ENCODE results near the gene SOD2. TPM values are rescaled to one million over a fixed set of nuclear protein-coding genes. Genes with fewer than 3 reads are reported as not detected.
"Not testable (repeated sequence)": the region's sequence is repeated elsewhere in the genome, so short reads cannot be mapped to it uniquely, and the experiment has no call there.

Gene SOD2
- total RNA-seq, 2 experiments from 2014 or later, result 59.1 to 66.4 TPM

- H3K27me3 Mint-ChIP-seq (ENCODE audit: low read depth); POLR2A ChIA-PET; H3K36me3 Mint-ChIP-seq (ENCODE audit: low read depth); H3K27ac Mint-ChIP-seq; DNase-seq; H3K4me1 Mint-ChIP-seq (ENCODE audit: low read depth); H3K9me3 Mint-ChIP-seq (ENCODE audit: insufficient read depth); ATAC-seq; H3K4me3 Mint-ChIP-seq: not testable (repeated sequence)
- CTCF ChIA-PET, result interaction anchor here (1.0 kb wide), 1 partner anchor 9 kb away, joined by 3 read pairs; no protein-coding TSS in a partner anchor
These were observed 29.6 kb downstream of the SOD2 start for GRCh38 chr6:159663368-159663889.

GRCh38 chr6:159661977-159662376, 31.1 kb downstream of the SOD2 start:
- H3K9me3 Mint-ChIP-seq (ENCODE audit: insufficient read depth); H3K27ac Mint-ChIP-seq; CTCF ChIA-PET; POLR2A ChIA-PET; ATAC-seq; H3K27me3 Mint-ChIP-seq (ENCODE audit: low read depth); DNase-seq; H3K36me3 Mint-ChIP-seq (ENCODE audit: low read depth); H3K4me3 Mint-ChIP-seq; H3K4me1 Mint-ChIP-seq (ENCODE audit: low read depth): not testable (repeated sequence)

- no peak overlapping the region for H3K27ac Mint-ChIP-seq
- peaks cover 7% of the 10 kb centered on the region for H3K9me3 Mint-ChIP-seq (ENCODE audit: insufficient read depth)
- DNase-seq (no peak), ATAC-seq (no peak)
- H3K4me3 Mint-ChIP-seq, result no peak overlapping the region
- H3K27me3 Mint-ChIP-seq (ENCODE audit: low read depth), result peaks cover 2% of the 10 kb centered on the region
- no peaks in the 10 kb centered on the region for H3K36me3 Mint-ChIP-seq (ENCODE audit: low read depth)
- CTCF ChIA-PET, result interaction anchor here (1.0 to 3.6 kb wide), 14 partner anchors 14 to 488 kb away, joined by 3 to 31 read pairs (median 4); no protein-coding TSS in a partner anchor
- no peaks in the 10 kb centered on the region for H3K4me1 Mint-ChIP-seq (ENCODE audit: low read depth)
- POLR2A ChIA-PET, result no interaction called here
These were observed 37.5 kb downstream of the SOD2 start for GRCh38 chr6:159655409-159655988.

- H3K36me3 Mint-ChIP-seq (ENCODE audit: low read depth), result no peaks in the 10 kb centered on the region
- peaks cover 2% of the 10 kb centered on the region for H3K27me3 Mint-ChIP-seq (ENCODE audit: low read depth)
- ATAC-seq (no peak), DNase-seq (no peak)
- peaks cover 7% of the 10 kb centered on the region for H3K9me3 Mint-ChIP-seq (ENCODE audit: insufficient read depth)
- ChIA-PET CTCF (interaction anchor here (0.6 to 3.6 kb wide), 20 partner anchors 8 to 487 kb away, joined by 3 to 31 read pairs (median 4); no protein-coding TSS in a partner anchor), POLR2A (no interaction called here)
- no peak overlapping the region for H3K4me3 Mint-ChIP-seq
- H3K27ac Mint-ChIP-seq, result no peak overlapping the region
- no peaks in the 10 kb centered on the region for H3K4me1 Mint-ChIP-seq (ENCODE audit: low read depth)
These were observed 38.5 kb downstream of the SOD2 start for GRCh38 chr6:159654483-159655098.

GRCh38 chr6:159650314-159650713, 42.7 kb downstream of the SOD2 start:
- Mint-ChIP-seq H3K4me3 (no peak overlapping the region), H3K4me1 (ENCODE audit: low read depth) (peaks cover 1% of the 10 kb centered on the region), H3K36me3 (ENCODE audit: low read depth) (no peaks in the 10 kb centered on the region), H3K9me3 (ENCODE audit: insufficient read depth) (no peaks in the 10 kb centered on the region), H3K27me3 (ENCODE audit: low read depth) (no peaks in the 10 kb centered on the region), H3K27ac (no peak overlapping the region)
- ATAC-seq (no peak), DNase-seq (no peak)
- CTCF ChIA-PET, result interaction anchor here (1.5 kb wide), 1 partner anchor 17 kb away, joined by 3 read pairs; no protein-coding TSS in a partner anchor
- POLR2A ChIA-PET, result no interaction called here

- peaks cover 1% of the 10 kb centered on the region for H3K4me1 Mint-ChIP-seq (ENCODE audit: low read depth)
- ATAC-seq (no peak), DNase-seq (no peak)
- H3K27me3 Mint-ChIP-seq (ENCODE audit: low read depth), result no peaks in the 10 kb centered on the region
- no peak overlapping the region for H3K4me3 Mint-ChIP-seq
- no peak overlapping the region for H3K27ac Mint-ChIP-seq
- CTCF ChIA-PET, result no interaction called here
- POLR2A ChIA-PET, result no interaction called here
- no peaks in the 10 kb centered on the region for H3K36me3 Mint-ChIP-seq (ENCODE audit: low read depth)
- H3K9me3 Mint-ChIP-seq (ENCODE audit: insufficient read depth), result no peaks in the 10 kb centered on the region
These were observed 43.6 kb downstream of the SOD2 start for GRCh38 chr6:159649441-159649840.

- Mint-ChIP-seq H3K36me3 (ENCODE audit: low read depth) (no peaks in the 10 kb centered on the region), H3K9me3 (ENCODE audit: insufficient read depth) (no peaks in the 10 kb centered on the region), H3K27ac (no peak overlapping the region), H3K4me1 (ENCODE audit: low read depth) (peaks cover 1% of the 10 kb centered on the region), H3K4me3 (no peak overlapping the region), H3K27me3 (ENCODE audit: low read depth) (no peaks in the 10 kb centered on the region)
- CTCF ChIA-PET, result interaction anchor here (0.7 to 1.1 kb wide), 2 partner anchors 8 to 11 kb away, joined by 3 read pairs; no protein-coding TSS in a partner anchor
- POLR2A ChIA-PET, result interaction anchor here (0.6 kb wide), 1 partner anchor 217 kb away, joined by 3 read pairs; no protein-coding TSS in a partner anchor
- ATAC-seq (no peak), DNase-seq (no peak)
These were observed 46.3 kb downstream of the SOD2 start for GRCh38 chr6:159646733-159647132.

GRCh38 chr6:159646116-159646515, 46.9 kb downstream of the SOD2 start:
- Mint-ChIP-seq H3K4me1 (ENCODE audit: low read depth) (peaks cover 1% of the 10 kb centered on the region), H3K27me3 (ENCODE audit: low read depth) (no peaks in the 10 kb centered on the region), H3K9me3 (ENCODE audit: insufficient read depth) (no peaks in the 10 kb centered on the region), H3K4me3 (no peak overlapping the region), H3K27ac (no peak overlapping the region), H3K36me3 (ENCODE audit: low read depth) (no peaks in the 10 kb centered on the region)
- no peak for ATAC-seq
- DNase-seq, result no peak
- CTCF ChIA-PET, result interaction anchor here (0.7 to 1.1 kb wide), 2 partner anchors 9 to 11 kb away, joined by 3 read pairs; no protein-coding TSS in a partner anchor
- POLR2A ChIA-PET, result interaction anchor here (0.6 kb wide), 1 partner anchor 218 kb away, joined by 3 read pairs; no protein-coding TSS in a partner anchor

GRCh38 chr6:159645640-159646039, 47.4 kb downstream of the SOD2 start:
- H3K36me3 Mint-ChIP-seq (ENCODE audit: low read depth), result no peaks in the 10 kb centered on the region
- H3K4me3 Mint-ChIP-seq, result no peak overlapping the region
- no peaks in the 10 kb centered on the region for H3K9me3 Mint-ChIP-seq (ENCODE audit: insufficient read depth)
- H3K27me3 Mint-ChIP-seq (ENCODE audit: low read depth), result no peaks in the 10 kb centered on the region
- peaks cover 1% of the 10 kb centered on the region for H3K4me1 Mint-ChIP-seq (ENCODE audit: low read depth)
- ChIA-PET POLR2A (no interaction called here), CTCF (no interaction called here)
- no peak overlapping the region for H3K27ac Mint-ChIP-seq
- ATAC-seq (no peak), DNase-seq (no peak)

Other genes with a start within 250 kb of the SOD2 start
- gene WTAP, start 34.3 kb upstream of the SOD2 start, total RNA-seq, result 100 to 1,000 TPM; 111 to 113 TPM
- 10 to 100 TPM; 84.4 to 89.2 TPM for gene ACAT2, start 68.8 kb upstream of the SOD2 start, total RNA-seq
- gene TCP1, start 96.4 kb upstream of the SOD2 start, total RNA-seq, result 100 to 1,000 TPM; 263 to 277 TPM
- gene MRPL18, start 97.2 kb upstream of the SOD2 start, total RNA-seq, result 10 to 100 TPM; 85.4 to 91.3 TPM
- gene PNLDC1, start 107.0 kb upstream of the SOD2 start, total RNA-seq, result under 1 TPM; 0.57 to 0.79 TPM
- not detected for gene MAS1, start 197.7 kb upstream of the SOD2 start, total RNA-seq